Endothelial cell of umbilical vein (primary cell): ENCODE results near the gene RMND5A. TPM values are rescaled to one million over a fixed set of nuclear protein-coding genes. Genes with fewer than 3 reads are reported as not detected.

Experiments
- BruUV-seq: library from RNA; stranded (reverse); fragments of 400-500 nt; replicated peaks from 2 replicates; lab custom pipeline; 2021; lab: Mats Ljungman, UMichigan
- CTCF ChIA-PET: fragments of 300-600, 350-600 bp; sonication (Branson Sonifier 250); formaldehyde crosslinking; loops from one replicate; lab custom pipeline; 2021; ENCODE audit warnings: antibody characterized with exemption, inconsistent platforms; lab: Charles Lee
- POLR2A ChIA-PET: fragments of 300-600, 350-600 bp; sonication (Branson Sonifier 250); formaldehyde crosslinking; loops from one replicate; lab custom pipeline; 2021; ENCODE audit warnings: antibody characterized with exemption, inconsistent platforms; lab: Charles Lee
- DNase-seq: peaks from one replicate; pipeline ENCODE4 v3.0.0-alpha.2; 2011; ENCODE audit warnings: low read depth, low spot score
- FAIRE-seq: peaks from 2 replicates; lab custom pipeline; 2011; peaks lifted over from hg19 to GRCh38; lab: Jason Lieb, UNC
- H2AFZ ChIP-seq: 2 replicates; pipeline ENCODE4 v1.6.0; 2012; ENCODE audit warnings: low read depth, low read length, control low read depth, inconsistent platforms
- H3K27ac ChIP-seq: 2 replicates; pipeline ENCODE4 v1.5.1; 2011; ENCODE audit warnings: low read depth, mild to moderate bottlenecking, control low read depth, low read length, moderate library complexity; ENCODE audit not compliant: insufficient read depth
- H3K27me3 ChIP-seq, 2 experiments: 2 replicates each; pipeline versions ENCODE4 v1.6.0 to v1.6.1; 2011; ENCODE audit warnings: low read length in 2 of 2, mixed read lengths in 1 of 2; ENCODE audit not compliant: control insufficient read depth in 2 of 2, insufficient read depth in 2 of 2
- H3K36me3 ChIP-seq, 2 experiments: 2 replicates in 1 of 2; 3 replicates in 1 of 2; pipeline ENCODE4 v1.5.1; 2011; ENCODE audit warnings: low read length in 2 of 2, mild to moderate bottlenecking in 1 of 2, moderate library complexity in 1 of 2; ENCODE audit not compliant: control insufficient read depth in 2 of 2, insufficient read depth in 2 of 2; ENCODE audit errors: extremely low read depth in 1 of 2
- H3K4me1 ChIP-seq: 3 replicates; pipeline ENCODE4 v1.5.1; 2011; ENCODE audit warnings: mild to moderate bottlenecking, low read length; ENCODE audit not compliant: control insufficient read depth, insufficient read depth; ENCODE audit errors: extremely low read depth
- H3K4me2 ChIP-seq: 2 replicates; pipeline ENCODE4 v1.6.1; 2011; ENCODE audit warnings: low read length, control low read depth, mixed read lengths; ENCODE audit not compliant: insufficient read depth
- H3K4me3 ChIP-seq, 3 experiments: fragments of 200-600 bp in 1 of 3; sonication (generic), shearing (Covaris generic) in 1 of 3; replicated peaks in 1 of 3; 2 replicates each; pipeline ENCODE4 v1.5.1; 2011 to 2016; ENCODE audit warnings: control low read depth in 3 of 3, low read length in 3 of 3, mild to moderate bottlenecking in 2 of 3, inconsistent platforms in 1 of 3, low read depth in 1 of 3, moderate library complexity in 1 of 3; ENCODE audit not compliant: insufficient read depth in 1 of 3
- H3K79me2 ChIP-seq: 2 replicates; pipeline ENCODE4 v1.6.0; 2012; ENCODE audit warnings: low read length, inconsistent platforms; ENCODE audit not compliant: control insufficient read depth, insufficient read depth
- H3K9ac ChIP-seq: replicated peaks from 2 replicates; pipeline ENCODE3; 2011; ENCODE audit warnings: low read length, control low read depth; ENCODE audit not compliant: insufficient read depth; ENCODE audit errors: extremely low read depth
- H3K9me1 ChIP-seq: replicated peaks from 3 replicates; pipeline ENCODE4 v1.6.0; 2011; ENCODE audit warnings: mild to moderate bottlenecking, low read length; ENCODE audit not compliant: control insufficient read depth, insufficient read depth; ENCODE audit errors: extremely low read depth
- H3K9me3 ChIP-seq: replicated peaks from 2 replicates; pipeline ENCODE4 v1.5.1; 2012; ENCODE audit warnings: low read length, inconsistent platforms; ENCODE audit not compliant: control insufficient read depth, insufficient read depth
- H4K20me1 ChIP-seq: replicated peaks from 2 replicates; pipeline ENCODE3; 2011; ENCODE audit warnings: mild to moderate bottlenecking, low read length; ENCODE audit not compliant: control insufficient read depth, insufficient read depth; ENCODE audit errors: extremely low read depth
- CTCF ChIP-seq, 2 donors: IDR thresholded peaks; 1 replicate in 1 of 2; 2 replicates in 1 of 2; pipeline ENCODE4 v1.5.1; 2011; ENCODE audit warnings: low read length in 2 of 2, mild to moderate bottlenecking in 2 of 2, moderate library complexity in 2 of 2, control low read depth in 1 of 2, inconsistent platforms in 1 of 2, low read depth in 1 of 2; ENCODE audit not compliant: insufficient read depth in 1 of 2; ENCODE audit errors: extremely low read depth in 1 of 2
- EZH2 ChIP-seq: IDR thresholded peaks from 2 replicates; pipeline ENCODE4 v1.6.1; 2012; ENCODE audit warnings: borderline replicate concordance, low read depth, mild to moderate bottlenecking, moderate library complexity, low read length, inconsistent platforms; ENCODE audit not compliant: severe bottlenecking
- FOS ChIP-seq: IDR thresholded peaks from 2 replicates; pipeline ENCODE4 v1.6.1; 2011; ENCODE audit warnings: mild to moderate bottlenecking, low read length, moderate library complexity, borderline replicate concordance; ENCODE audit not compliant: insufficient read depth
- GATA2 ChIP-seq: IDR thresholded peaks from 2 replicates; pipeline ENCODE4 v1.7.0; 2011; ENCODE audit warnings: low read depth, mild to moderate bottlenecking, moderate library complexity, mixed read lengths, low read length; ENCODE audit not compliant: insufficient read length, insufficient read depth
- JUN ChIP-seq: IDR thresholded peaks from 2 replicates; pipeline ENCODE4 v1.6.1; 2011; ENCODE audit warnings: borderline replicate concordance, low read depth; ENCODE audit not compliant: insufficient read length, insufficient read depth
- MAX ChIP-seq: IDR thresholded peaks from 2 replicates; pipeline ENCODE4 v1.6.1; 2011; ENCODE audit not compliant: insufficient read depth, insufficient read length
- MYC ChIP-seq: IDR thresholded peaks from one replicate; pipeline ENCODE4 v1.6.1; 2011; ENCODE audit warnings: mild to moderate bottlenecking, low read depth, low read length
- POLR2A ChIP-seq: IDR thresholded peaks from 2 replicates; pipeline ENCODE4 v1.6.1; 2012; ENCODE audit warnings: low read depth, mild to moderate bottlenecking, control low read depth, low read length
- POLR2AphosphoS5 ChIP-seq: IDR thresholded peaks from 2 replicates; pipeline ENCODE4 v1.6.1; 2012; ENCODE audit warnings: low read depth, mild to moderate bottlenecking, control low read depth, low read length, moderate library complexity; ENCODE audit not compliant: insufficient read depth
- dilution Hi-C: fragments of 300-500 bp; cut with MboI; formaldehyde crosslinking; loops from one replicate; pipeline ENCODE4 v1.15.0; 2019; ENCODE audit warnings: low sequenced_read_pairs; ENCODE audit not compliant: extremely low pct_ligation_motif_present
- intact Hi-C: fragments of 100-400 bp; cut with micrococcal nuclease; formaldehyde crosslinking; loops from one replicate; pipeline ENCODE4 v1.10.0; 2022
- polyA plus RNA-seq, 4 experiments: library from polyadenylated mRNA; depleted of rRNA in 3 of 4; stranded (reverse) in 3 of 4; unstranded in 1 of 4; fragments of >200 nt; gene quantifications; 2 replicates each; pipeline versions ENCODE4 v1.2.1 to v1.2.3, GENCODE V29; 2011 to 2012; ENCODE audit warnings: missing spikeins in 1 of 4
- total RNA-seq: library from RNA; stranded (reverse); gene quantifications from 2 replicates; pipeline ENCODE4 v1.2.3, GENCODE V29; 2021

Gene RMND5A
- total and polyA plus RNA-seq, 2 donors (not counting 3 experiments of a cell fraction or from before 2014, with no cell fraction given): 10.8 to 21.5 TPM

- no peaks in the 10 kb centered on the region for H3K36me3 ChIP-seq
- no peak overlapping the region for H3K27ac ChIP-seq
- no TSS peak for BruUV-seq
- no peak for FAIRE-seq
- no peak overlapping the region for H2AFZ ChIP-seq
- no peak for TF ChIP-seq MYC
- TF ChIP-seq EZH2: no peak
- TF ChIP-seq GATA2: no peak
- H4K20me1 ChIP-seq: no peaks in the 10 kb centered on the region
- H3K27me3 ChIP-seq: peaks cover 29 to 39% of the 10 kb centered on the region in 2 experiments
- no peaks in the 10 kb centered on the region for H3K79me2 ChIP-seq
- POLR2A ChIA-PET: no interaction called here
- CTCF ChIA-PET: interaction anchor here (0.6 kb wide), 1 partner anchor 10 kb away, joined by 4 read pairs; no protein-coding TSS in a partner anchor
- dilution Hi-C loops: no loop called here
- DNase-seq: no peak
- intact Hi-C loops: no loop called here
- no peaks in the 10 kb centered on the region for H3K9me3 ChIP-seq
- no peaks in the 10 kb centered on the region for H3K4me1 ChIP-seq
- H3K9ac ChIP-seq: no peak overlapping the region
- H3K4me2 ChIP-seq: no peak overlapping the region
- H3K9me1 ChIP-seq: no peaks in the 10 kb centered on the region
- H3K4me3 ChIP-seq: no peak overlapping the region
Observed at GRCh38 chr2:86785456-86785855, 65.4 kb downstream of the RMND5A start.

- Histone ChIP-seq H2AFZ (no peak overlapping the region), H3K4me3 (no peak overlapping the region), H3K79me2 (no peaks in the 10 kb centered on the region), H4K20me1 (no peaks in the 10 kb centered on the region), H3K9ac (no peak overlapping the region), H3K9me3 (no peaks in the 10 kb centered on the region), H3K36me3 (no peaks in the 10 kb centered on the region), H3K9me1 (no peaks in the 10 kb centered on the region), H3K4me1 (no peaks in the 10 kb centered on the region), H3K27ac (no peak overlapping the region), H3K27me3 (peaks cover 34 to 44% of the 10 kb centered on the region in 2 experiments), H3K4me2 (no peak overlapping the region)
- POLR2A ChIA-PET: no interaction called here
- intact Hi-C loops: no loop called here
- no TSS peak for BruUV-seq
- CTCF ChIA-PET: no interaction called here
- FAIRE-seq: no peak
- dilution Hi-C loops: no loop called here
- TF ChIP-seq MAX (no peak), MYC (no peak), POLR2A (no peak), CTCF (IDR thresholded peaks at IDR 0.05; ENCODE audit: extremely low read depth in 1 of 2, insufficient read depth in 1 of 2, low read depth in 1 of 2, low read length in 2 of 2) (no peak), FOS (no peak), JUN (no peak), EZH2 (no peak), GATA2 (no peak), POLR2AphosphoS5 (no peak)
- DNase-seq: no peak
Observed at GRCh38 chr2:86786001-86786536, 66.0 kb downstream of the RMND5A start.
